D721Med (cell line): Measurements from ENCODE around the gene AKAP8.

Experiments used
- DNase-seq: peaks from one replicate; pipeline ENCODE4 v3.0.0; 2011; ENCODE audit warnings: low spot score; ENCODE audit not compliant: insufficient read length
- FAIRE-seq: peaks from 2 replicates; lab custom pipeline; 2011; peaks lifted over from hg19 to GRCh38; lab: Jason Lieb, UNC
- TF ChIP-seq, protein P1 (sequence below): IDR thresholded peaks from 2 replicates; pipeline ENCODE4 v1.5.1; 2012; ENCODE audit warnings: mild to moderate bottlenecking, control low read depth; ENCODE audit not compliant: insufficient read depth; ENCODE audit errors: missing control alignments

Gene AKAP8

DNA sequence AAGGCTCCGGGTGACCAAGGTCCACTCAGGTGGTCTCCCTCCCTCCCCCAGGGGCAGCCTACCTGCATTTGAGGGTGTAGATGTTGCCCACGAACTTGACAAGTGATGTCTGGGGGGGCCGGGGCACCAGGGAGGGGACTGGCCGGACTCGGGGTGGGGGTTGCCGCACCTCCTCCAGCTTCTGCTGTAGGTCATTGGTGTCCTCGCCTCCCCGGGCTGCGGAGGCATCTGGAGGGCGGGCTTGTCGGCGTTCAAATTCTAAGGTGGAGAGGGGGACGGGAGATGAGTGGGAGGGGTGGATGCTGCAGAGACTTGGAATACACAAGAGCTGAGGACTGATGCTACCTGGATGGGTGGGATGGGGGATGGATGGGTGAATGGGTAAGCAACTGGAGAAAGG lies 44.5 kb upstream of the AKAP8 start:
- no peak for FAIRE-seq
- DNase-seq = no peak
- TF ChIP-seq, protein P1, sequence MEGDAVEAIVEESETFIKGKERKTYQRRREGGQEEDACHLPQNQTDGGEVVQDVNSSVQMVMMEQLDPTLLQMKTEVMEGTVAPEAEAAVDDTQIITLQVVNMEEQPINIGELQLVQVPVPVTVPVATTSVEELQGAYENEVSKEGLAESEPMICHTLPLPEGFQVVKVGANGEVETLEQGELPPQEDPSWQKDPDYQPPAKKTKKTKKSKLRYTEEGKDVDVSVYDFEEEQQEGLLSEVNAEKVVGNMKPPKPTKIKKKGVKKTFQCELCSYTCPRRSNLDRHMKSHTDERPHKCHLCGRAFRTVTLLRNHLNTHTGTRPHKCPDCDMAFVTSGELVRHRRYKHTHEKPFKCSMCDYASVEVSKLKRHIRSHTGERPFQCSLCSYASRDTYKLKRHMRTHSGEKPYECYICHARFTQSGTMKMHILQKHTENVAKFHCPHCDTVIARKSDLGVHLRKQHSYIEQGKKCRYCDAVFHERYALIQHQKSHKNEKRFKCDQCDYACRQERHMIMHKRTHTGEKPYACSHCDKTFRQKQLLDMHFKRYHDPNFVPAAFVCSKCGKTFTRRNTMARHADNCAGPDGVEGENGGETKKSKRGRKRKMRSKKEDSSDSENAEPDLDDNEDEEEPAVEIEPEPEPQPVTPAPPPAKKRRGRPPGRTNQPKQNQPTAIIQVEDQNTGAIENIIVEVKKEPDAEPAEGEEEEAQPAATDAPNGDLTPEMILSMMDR = no peak

DNA sequence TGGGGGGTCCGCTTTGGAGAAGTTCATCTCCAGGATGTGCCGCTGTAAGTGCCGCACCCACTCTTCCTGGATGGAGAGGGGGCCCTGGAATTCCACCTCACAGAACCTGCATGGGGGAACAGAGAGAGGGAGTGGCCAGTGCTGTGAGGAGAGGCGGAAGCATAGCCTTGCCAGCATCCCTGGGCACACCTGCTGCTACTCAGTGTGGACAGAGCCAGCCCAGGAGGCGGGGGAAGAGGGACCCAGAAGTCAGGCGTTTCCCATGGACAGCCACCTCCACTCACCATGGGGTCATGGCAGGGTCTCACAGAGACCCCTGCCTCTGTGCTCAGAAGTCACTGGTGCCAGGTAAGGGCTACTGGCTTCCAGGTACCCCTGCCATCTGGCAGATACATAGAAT lies 43.5 kb upstream of the AKAP8 start:
- FAIRE-seq (no peak), DNase-seq (no peak)
- TF ChIP-seq, protein P1 = no peak

DNA sequence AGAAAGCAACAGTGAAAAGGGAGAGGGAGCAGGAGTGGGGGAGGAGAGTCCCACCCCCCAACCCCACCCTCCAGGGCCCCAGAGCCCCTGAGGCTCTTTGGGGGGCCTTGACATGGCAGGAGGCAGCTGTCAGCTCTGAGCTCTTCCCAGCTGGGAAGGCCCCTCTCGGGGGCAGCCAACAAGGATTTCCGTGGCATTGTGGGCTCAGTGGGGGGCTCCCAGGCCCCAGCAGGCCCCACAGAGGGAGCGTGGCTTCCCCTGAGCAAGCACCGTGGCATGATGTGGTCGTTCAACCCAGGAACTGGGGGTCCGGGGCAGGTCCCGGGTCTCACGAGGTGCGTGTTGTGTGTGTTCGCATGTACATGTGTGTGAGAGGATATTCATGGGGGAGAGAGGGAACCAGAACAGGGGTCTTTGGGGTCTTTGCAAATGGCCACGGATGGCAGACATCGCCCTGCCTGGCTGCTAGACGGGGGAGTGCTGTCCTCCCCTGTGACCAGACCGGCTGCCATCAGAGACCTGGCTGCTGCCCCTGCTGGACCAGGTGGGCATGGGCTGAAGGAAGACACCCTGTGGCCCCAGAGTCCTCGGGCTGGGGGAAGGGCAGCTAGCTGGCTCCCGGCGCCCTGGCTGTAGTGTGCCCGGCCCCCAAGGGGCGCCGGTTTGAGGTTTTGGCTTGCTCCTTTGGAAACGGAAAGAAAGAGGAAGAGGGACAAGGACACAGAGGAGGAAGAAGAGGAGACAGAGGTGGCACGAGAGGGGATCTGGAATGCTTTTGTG lies 42.9 kb upstream of the AKAP8 start:
- no peak for DNase-seq
- TF ChIP-seq, protein P1 = no peak
- no peak for FAIRE-seq

DNA sequence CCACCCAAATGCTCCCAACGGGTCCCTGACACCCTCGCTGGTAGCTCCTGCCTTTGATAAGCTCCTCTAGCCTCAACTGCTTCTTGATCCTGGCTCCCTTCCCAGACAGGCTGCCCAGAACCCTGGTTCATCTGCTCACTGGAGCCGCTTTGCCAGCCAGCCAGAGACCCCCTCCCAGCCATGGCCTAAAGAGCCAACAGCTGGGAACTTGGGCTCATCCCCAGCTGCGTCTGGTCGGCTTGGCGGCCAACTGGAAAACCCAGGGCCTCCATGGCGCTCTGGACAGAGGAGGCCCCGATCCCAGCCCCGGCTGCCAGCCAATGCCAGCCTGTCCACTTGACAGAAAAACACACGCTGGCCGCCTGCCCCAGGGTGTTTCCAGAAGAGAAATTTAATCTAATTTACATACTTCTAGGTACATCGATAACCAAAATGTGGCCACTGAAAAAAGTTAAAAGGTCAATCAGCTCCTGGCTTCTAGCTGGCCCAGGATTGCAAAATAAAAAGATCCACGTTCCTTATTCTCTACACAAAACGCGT lies 42.2 kb upstream of the AKAP8 start:
- no peak for FAIRE-seq
- DNase-seq = no peak
- TF ChIP-seq, protein P1 = no peak

DNA sequence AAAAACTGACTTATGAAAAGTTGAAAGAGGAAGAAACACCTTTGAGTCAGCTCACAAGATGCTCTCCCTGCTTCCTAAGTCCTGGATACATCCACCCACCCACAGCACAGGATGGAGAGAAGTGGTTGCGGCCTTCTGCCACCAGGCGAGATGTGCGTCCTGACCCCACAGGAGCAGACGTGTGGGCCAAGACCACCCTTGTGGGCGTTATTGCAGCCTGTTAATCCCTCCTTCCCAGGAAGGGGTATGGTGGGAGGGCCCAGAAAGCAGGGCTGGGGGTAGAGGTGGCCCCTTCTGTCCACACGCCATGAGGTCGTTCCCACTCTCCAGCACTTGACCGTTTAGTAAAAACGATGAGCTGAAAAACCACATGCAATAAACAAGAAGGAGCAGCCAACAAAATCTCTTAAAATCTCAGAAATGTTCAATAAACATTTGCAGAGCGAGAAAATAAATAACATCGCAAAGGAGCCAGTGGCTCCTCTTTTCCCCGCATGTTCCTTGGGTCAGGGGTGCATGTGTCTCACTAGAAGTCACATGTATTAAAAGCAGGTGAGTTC lies 41.6 kb upstream of the AKAP8 start:
- TF ChIP-seq, protein P1 = no peak
- FAIRE-seq (no peak), DNase-seq (no peak)

DNA sequence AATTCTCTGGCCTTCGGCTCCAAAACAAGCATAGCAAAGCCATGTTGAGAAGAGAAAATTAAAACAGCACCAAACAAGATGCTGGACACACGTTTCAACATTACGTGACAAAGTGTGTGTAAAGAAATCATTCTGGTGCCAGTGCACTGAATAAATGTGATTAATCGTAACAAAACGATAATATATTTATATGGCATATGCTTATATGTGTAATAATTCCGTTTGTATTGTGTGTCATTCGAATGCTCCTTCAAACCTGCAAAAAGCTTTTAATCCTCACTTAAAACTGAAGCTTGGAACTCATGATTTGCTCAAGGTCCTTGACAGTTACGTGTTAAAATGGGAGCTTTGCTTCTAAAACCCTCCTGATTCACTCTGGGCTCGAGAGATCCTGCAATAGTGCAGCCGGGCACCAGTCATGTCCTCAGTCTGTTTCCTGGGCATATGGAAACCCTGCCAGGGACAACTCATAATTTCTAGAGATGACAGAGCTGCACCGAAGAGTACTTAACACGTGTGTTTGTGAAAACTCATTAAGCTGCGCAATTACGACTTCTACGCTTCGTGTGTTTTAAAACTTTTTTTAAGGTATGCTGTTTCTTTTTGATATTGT lies 39.9 kb upstream of the AKAP8 start:
- FAIRE-seq (no peak), DNase-seq (no peak)
- TF ChIP-seq, protein P1 = no peak
